HEK293T (cell line): ENCODE measurements around the gene OPA1.

Source experiments
- ARNT ChIP-seq: fragments of 450-650 bp; IDR thresholded peaks from 2 replicates; pipeline ENCODE4 v1.6.1; 2017; ENCODE audit warnings: mild to moderate bottlenecking
- BHLHE40 ChIP-seq: fragments of 450-650 bp; IDR thresholded peaks from 2 replicates; pipeline ENCODE4 v1.6.1; 2016; ENCODE audit warnings: mild to moderate bottlenecking, moderate library complexity, borderline replicate concordance
- FOXA1 ChIP-seq: fragments of 450-650 bp; IDR thresholded peaks from 2 replicates; pipeline ENCODE4 v1.6.1; 2016; ENCODE audit warnings: mild to moderate bottlenecking
- FOXM1 ChIP-seq: fragments of 450-650 bp; IDR thresholded peaks from 2 replicates; pipeline ENCODE4 v1.6.1; 2017; ENCODE audit warnings: mild to moderate bottlenecking, borderline replicate concordance
- NFRKB ChIP-seq: fragments of 450-650 bp; IDR thresholded peaks from 2 replicates; pipeline ENCODE4 v1.6.1; 2016; ENCODE audit warnings: mild to moderate bottlenecking, moderate library complexity
- SP1 ChIP-seq: fragments of 450-650 bp; IDR thresholded peaks from 2 replicates; pipeline ENCODE4 v1.6.1; 2017
- SUZ12 ChIP-seq: fragments of 450-650 bp; IDR thresholded peaks from 2 replicates; pipeline ENCODE4 v1.6.1; 2016; ENCODE audit warnings: mild to moderate bottlenecking
- TARDBP ChIP-seq: fragments of 450-650 bp; IDR thresholded peaks from 2 replicates; pipeline ENCODE4 v1.6.1; 2016
- ZNF384 ChIP-seq: fragments of 450-650 bp; IDR thresholded peaks from 2 replicates; pipeline ENCODE4 v1.6.1; 2016
- TF ChIP-seq, protein P1 (sequence below): fragments of 450-650 bp; IDR thresholded peaks from 2 replicates; pipeline ENCODE4 v1.6.1; 2016

DNA sequence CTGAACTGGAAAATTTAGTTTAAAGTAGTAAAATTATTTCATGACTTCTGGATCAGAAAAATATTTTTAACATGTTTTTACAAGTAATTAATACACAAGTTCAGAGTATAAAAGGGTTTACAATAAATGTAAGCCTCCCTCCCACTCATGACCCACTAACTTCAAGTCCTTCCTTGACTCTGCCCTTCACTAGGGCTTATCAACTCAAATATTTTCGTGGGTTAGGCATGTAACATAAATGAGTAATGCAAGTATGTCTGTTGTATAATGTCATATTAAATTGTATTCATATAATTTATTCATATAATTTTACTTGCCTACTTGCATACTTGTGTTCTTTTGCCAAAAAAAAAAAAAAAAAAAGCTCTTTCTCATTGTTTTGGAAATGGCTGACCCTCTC is 3.4 kb upstream of the OPA1 start:
- TF ChIP-seq BHLHE40 (no peak), FOXA1 (no peak), ZNF384 (no peak), FOXM1 (no peak), ARNT (no peak), NFRKB (no peak), SP1 (no peak), SUZ12 (no peak), TARDBP (no peak)
- TF ChIP-seq, protein P1, sequence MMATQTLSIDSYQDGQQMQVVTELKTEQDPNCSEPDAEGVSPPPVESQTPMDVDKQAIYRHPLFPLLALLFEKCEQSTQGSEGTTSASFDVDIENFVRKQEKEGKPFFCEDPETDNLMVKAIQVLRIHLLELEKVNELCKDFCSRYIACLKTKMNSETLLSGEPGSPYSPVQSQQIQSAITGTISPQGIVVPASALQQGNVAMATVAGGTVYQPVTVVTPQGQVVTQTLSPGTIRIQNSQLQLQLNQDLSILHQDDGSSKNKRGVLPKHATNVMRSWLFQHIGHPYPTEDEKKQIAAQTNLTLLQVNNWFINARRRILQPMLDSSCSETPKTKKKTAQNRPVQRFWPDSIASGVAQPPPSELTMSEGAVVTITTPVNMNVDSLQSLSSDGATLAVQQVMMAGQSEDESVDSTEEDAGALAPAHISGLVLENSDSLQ = no peak
